HEK293 (cell line): ENCODE data around the gene PTDSS2.

Source experiments
- CTCF ChIA-PET: fragments of 350-600 bp; formaldehyde crosslinking; extraction: SDS; loops from one replicate; lab custom pipeline; 2021; ENCODE audit warnings: antibody characterized with exemption; lab: Yijun Ruan, JAX
- POLR2A ChIA-PET: fragments of 300-600 bp; formaldehyde crosslinking; extraction: SDS; loops from one replicate; lab custom pipeline; 2020; ENCODE audit warnings: antibody characterized with exemption, inconsistent platforms; lab: Yijun Ruan, JAX
- H3K27ac ChIP-seq: fragments of 200-500 bp; sonication (Bioruptor generic); 2 replicates; pipeline ENCODE4 v1.5.1; 2014; ENCODE audit warnings: low read depth, low read length, control low read depth, inconsistent platforms; ENCODE audit errors: extremely low read depth
- H3K36me3 ChIP-seq, 2 experiments: fragments of 200-500 bp in 1 of 2; sonication (Bioruptor generic) in 1 of 2; 1 replicate in 1 of 2; 2 replicates in 1 of 2; pipeline ENCODE4 v1.5.1; 2014 to 2017; ENCODE audit warnings: inconsistent platforms in 2 of 2, low read length in 2 of 2; ENCODE audit not compliant: control insufficient read depth in 2 of 2, insufficient read depth in 1 of 2
- H3K4me1 ChIP-seq: fragments of 200-500 bp; sonication (Bioruptor generic); 2 replicates; pipeline ENCODE4 v1.5.1; 2014; ENCODE audit warnings: mild to moderate bottlenecking, low read length, inconsistent platforms; ENCODE audit not compliant: control insufficient read depth, insufficient read depth
- H3K4me3 ChIP-seq: 2 replicates; pipeline ENCODE4 v1.5.1; 2011; ENCODE audit warnings: low read depth, mild to moderate bottlenecking, control low read depth, low read length, moderate library complexity
- H3K9me3 ChIP-seq: fragments of 200-500 bp; sonication (Bioruptor generic); 2 replicates; pipeline ENCODE4 v1.5.1; 2014; ENCODE audit warnings: low read depth, low read length, inconsistent platforms; ENCODE audit not compliant: control insufficient read depth, insufficient read depth
- GLIS1 ChIP-seq: fragments of 450-650 bp; formaldehyde crosslinking; IDR thresholded peaks from 2 replicates; pipeline ENCODE4 v1.5.1; 2016; ENCODE audit warnings: missing biosample characterization, missing genetic modification characterization
- KLF9 ChIP-seq: fragments of 450-650 bp; formaldehyde crosslinking; IDR thresholded peaks from 2 replicates; pipeline ENCODE4 v1.5.1; 2016; ENCODE audit warnings: missing biosample characterization, missing genetic modification characterization, low read depth
- PBX3 ChIP-seq: sonication (generic); formaldehyde crosslinking; IDR thresholded peaks from 2 replicates; pipeline ENCODE4 v1.8.1; 2022; ENCODE audit warnings: mild to moderate bottlenecking, moderate library complexity, missing genetic modification reagents
- PRDM1 ChIP-seq: fragments of 450-650 bp; formaldehyde crosslinking; IDR thresholded peaks from 2 replicates; pipeline ENCODE4; 2016; ENCODE audit warnings: missing biosample characterization, missing genetic modification characterization
- REST ChIP-seq: fragments of 450-650 bp; formaldehyde crosslinking; IDR thresholded peaks from 2 replicates; pipeline ENCODE4 v1.5.1; 2016; ENCODE audit warnings: missing biosample characterization, missing genetic modification characterization
- SALL2 ChIP-seq: fragments of 450-650 bp; formaldehyde crosslinking; IDR thresholded peaks from 2 replicates; pipeline ENCODE4 v1.5.0; 2017; ENCODE audit warnings: missing biosample characterization, mild to moderate bottlenecking, missing genetic modification characterization, borderline replicate concordance
- ZNF302 ChIP-seq: fragments of 450-650 bp; formaldehyde crosslinking; IDR thresholded peaks from 2 replicates; pipeline ENCODE4 v1.5.1; 2016; ENCODE audit warnings: missing biosample characterization, missing genetic modification characterization, low read depth
- ZNF398 ChIP-seq: fragments of 450-650 bp; formaldehyde crosslinking; IDR thresholded peaks from 2 replicates; pipeline ENCODE4 v1.5.1; 2017; ENCODE audit warnings: missing biosample characterization, missing genetic modification characterization
- ZNF660 ChIP-seq: fragments of 450-650 bp; IDR thresholded peaks from 2 replicates; pipeline ENCODE4 v1.5.1; 2018; ENCODE audit warnings: missing biosample characterization, mild to moderate bottlenecking, missing genetic modification characterization

The PTDSS2 gene

GRCh38 chr11:494761-495536 lies 44.9 kb downstream of the PTDSS2 start:
- H3K27ac ChIP-seq = no peak overlapping the region
- no peak for TF ChIP-seq ZNF660 (tag by site-specific recombination)
- TF ChIP-seq PBX3 = 0 out of 2 replicates have a peak, but pooled peaks have one; percentile 33
- H3K4me1 ChIP-seq = no peaks in the 10 kb centered on the region
- CTCF ChIA-PET = no interaction called here
- no peaks in the 10 kb centered on the region for H3K9me3 ChIP-seq
- H3K4me3 ChIP-seq = no peak overlapping the region
- H3K36me3 ChIP-seq = peaks cover 0 to 85% of the 10 kb centered on the region in 2 experiments; a peak in 1 of 3 replicates
- POLR2A ChIA-PET = interaction anchor here (1.6 kb wide), 1 partner anchor 11 kb away, joined by 4 read pairs; no protein-coding TSS in a partner anchor

GRCh38 chr11:495537-495931 lies 45.5 kb downstream of the PTDSS2 start:
- H3K9me3 ChIP-seq = no peaks in the 10 kb centered on the region
- POLR2A ChIA-PET = interaction anchor here (1.6 kb wide), 1 partner anchor 11 kb away, joined by 4 read pairs; no protein-coding TSS in a partner anchor
- no peak overlapping the region for H3K27ac ChIP-seq
- peaks cover 0 to 85% of the 10 kb centered on the region in 2 experiments; a peak in 1 of 3 replicates for H3K36me3 ChIP-seq
- TF ChIP-seq ZNF302 (tag by site-specific recombination) = no peak
- no peak for TF ChIP-seq KLF9
- no peak for TF ChIP-seq GLIS1 (tag by site-specific recombination)
- no peak for TF ChIP-seq ZNF398 (tag by site-specific recombination)
- 0 out of 2 replicates have a peak, but pooled peaks have one; percentile 20 for TF ChIP-seq REST (tag by site-specific recombination)
- TF ChIP-seq, all 188 proteins: peak for 1
- Histone ChIP-seq H3K4me1 (no peaks in the 10 kb centered on the region), H3K4me3 (no peak overlapping the region)
- CTCF ChIA-PET = no interaction called here

- peaks cover 0 to 89% of the 10 kb centered on the region in 2 experiments; a peak in 1 of 3 replicates for H3K36me3 ChIP-seq
- CTCF ChIA-PET = interaction anchor here (0.6 to 1.2 kb wide), 2 partner anchors 22 to 135 kb away, joined by 3 to 5 read pairs; no protein-coding TSS in a partner anchor
- POLR2A ChIA-PET = interaction anchor here (0.5 kb wide), 1 partner anchor 244 kb away, joined by 7 read pairs; no protein-coding TSS in a partner anchor
- H3K4me1 ChIP-seq = no peaks in the 10 kb centered on the region
- no peak overlapping the region for H3K4me3 ChIP-seq
- no peak overlapping the region for H3K27ac ChIP-seq
- TF ChIP-seq SALL2 (no peak), PRDM1 (tag by site-specific recombination) (peak; percentile 96)
- no peaks in the 10 kb centered on the region for H3K9me3 ChIP-seq
Measured at GRCh38 chr11:496834-497564, 46.9 kb downstream of the PTDSS2 start.
